ENCODE results near the gene RHBG.
"Not testable (repeated sequence)": the region's sequence is repeated elsewhere in the genome, so short reads cannot be mapped to it uniquely, and the experiment has no call there.

RHBG gene, protein sequence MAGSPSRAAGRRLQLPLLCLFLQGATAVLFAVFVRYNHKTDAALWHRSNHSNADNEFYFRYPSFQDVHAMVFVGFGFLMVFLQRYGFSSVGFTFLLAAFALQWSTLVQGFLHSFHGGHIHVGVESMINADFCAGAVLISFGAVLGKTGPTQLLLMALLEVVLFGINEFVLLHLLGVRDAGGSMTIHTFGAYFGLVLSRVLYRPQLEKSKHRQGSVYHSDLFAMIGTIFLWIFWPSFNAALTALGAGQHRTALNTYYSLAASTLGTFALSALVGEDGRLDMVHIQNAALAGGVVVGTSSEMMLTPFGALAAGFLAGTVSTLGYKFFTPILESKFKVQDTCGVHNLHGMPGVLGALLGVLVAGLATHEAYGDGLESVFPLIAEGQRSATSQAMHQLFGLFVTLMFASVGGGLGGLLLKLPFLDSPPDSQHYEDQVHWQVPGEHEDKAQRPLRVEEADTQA

DNA sequence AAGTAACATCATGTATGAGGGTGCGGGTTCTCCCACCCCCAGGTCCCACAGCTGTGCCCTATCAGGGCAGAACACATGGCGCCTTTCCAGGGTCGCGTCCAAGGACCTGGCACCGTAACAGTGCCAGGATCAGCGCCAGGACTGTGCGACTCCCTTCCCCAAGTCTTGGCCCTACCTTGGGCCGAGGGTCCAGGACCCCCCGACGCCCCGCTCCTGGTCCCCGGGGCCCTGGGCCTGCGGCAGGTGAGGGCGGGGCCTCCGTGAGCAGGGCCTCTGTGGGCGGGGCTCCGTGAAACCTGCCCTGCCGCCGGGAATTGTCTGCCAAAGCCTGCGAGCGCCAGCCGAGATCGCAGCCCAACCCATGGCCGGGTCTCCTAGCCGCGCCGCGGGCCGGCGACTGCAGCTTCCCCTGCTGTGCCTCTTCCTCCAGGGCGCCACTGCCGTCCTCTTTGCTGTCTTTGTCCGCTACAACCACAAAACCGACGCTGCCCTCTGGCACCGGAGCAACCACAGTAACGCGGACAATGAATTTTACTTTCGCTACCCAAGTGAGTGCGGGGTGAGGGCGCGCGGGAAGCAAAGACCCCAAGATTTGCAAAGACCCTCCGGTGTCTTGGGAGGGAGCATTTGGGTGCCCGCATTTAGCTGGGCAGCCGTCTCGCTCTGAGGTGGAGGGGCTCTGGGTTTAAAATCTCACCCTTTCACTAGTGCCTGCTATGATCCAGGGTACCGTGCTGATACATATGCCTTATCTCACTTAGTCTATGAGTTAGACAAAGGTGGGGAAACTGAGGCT, at the start of gene RHBG:
Gene RHBG, plus strand, starts transcription at position 323 of the 796 bp plus-strand sequence. Its CDS starts 39 bp downstream, at position 362.
- peak; percentile 45 for DNase-seq

- no peak for DNase-seq
Observed at GRCh38 chr1:156319664-156320063, 49.3 kb upstream of the RHBG start.

DNA sequence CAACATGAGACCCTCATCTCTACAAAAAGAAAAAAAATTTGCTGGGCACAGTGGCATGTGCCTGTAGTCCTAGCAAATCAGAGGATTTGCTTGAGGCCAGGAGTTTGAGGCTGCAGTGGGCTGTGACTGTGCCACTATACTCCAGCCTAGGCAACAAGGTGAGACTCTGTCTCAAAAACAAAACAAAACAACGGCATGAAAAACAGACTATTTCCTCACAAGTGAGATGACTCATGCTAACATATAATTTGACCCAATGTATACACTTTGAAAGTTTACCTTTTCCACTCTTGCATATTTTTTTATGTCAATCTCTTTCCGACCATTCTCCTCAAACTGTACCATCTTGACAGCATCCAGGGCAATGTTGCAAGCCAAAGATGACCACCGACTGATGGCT, 48.5 kb upstream of the RHBG start:
- no peak for DNase-seq

- not testable (repeated sequence) for DNase-seq
Observed at GRCh38 chr1:156323179-156323578, 45.8 kb upstream of the RHBG start.

- no peak for DNase-seq
Observed at GRCh38 chr1:156336242-156336641, 32.8 kb upstream of the RHBG start.

GRCh38 chr1:156337052-156337887, 31.7 kb upstream of the RHBG start:
- DNase-seq: no peak

- no peak for DNase-seq
Observed at GRCh38 chr1:156337888-156338179, 31.2 kb upstream of the RHBG start.

GRCh38 chr1:156338180-156338976, 30.6 kb upstream of the RHBG start, which contains the start of the genes CCT3 and TSACC:
Gene CCT3, minus strand, starts transcription at chr1:156338292. Its CDS starts 108 bp downstream, at chr1:156338184.
Gene TSACC, plus strand, starts transcription at chr1:156338526. Its CDS starts 1,232 bp downstream, at chr1:156339758.
- peak; percentile 99 for DNase-seq

DNA sequence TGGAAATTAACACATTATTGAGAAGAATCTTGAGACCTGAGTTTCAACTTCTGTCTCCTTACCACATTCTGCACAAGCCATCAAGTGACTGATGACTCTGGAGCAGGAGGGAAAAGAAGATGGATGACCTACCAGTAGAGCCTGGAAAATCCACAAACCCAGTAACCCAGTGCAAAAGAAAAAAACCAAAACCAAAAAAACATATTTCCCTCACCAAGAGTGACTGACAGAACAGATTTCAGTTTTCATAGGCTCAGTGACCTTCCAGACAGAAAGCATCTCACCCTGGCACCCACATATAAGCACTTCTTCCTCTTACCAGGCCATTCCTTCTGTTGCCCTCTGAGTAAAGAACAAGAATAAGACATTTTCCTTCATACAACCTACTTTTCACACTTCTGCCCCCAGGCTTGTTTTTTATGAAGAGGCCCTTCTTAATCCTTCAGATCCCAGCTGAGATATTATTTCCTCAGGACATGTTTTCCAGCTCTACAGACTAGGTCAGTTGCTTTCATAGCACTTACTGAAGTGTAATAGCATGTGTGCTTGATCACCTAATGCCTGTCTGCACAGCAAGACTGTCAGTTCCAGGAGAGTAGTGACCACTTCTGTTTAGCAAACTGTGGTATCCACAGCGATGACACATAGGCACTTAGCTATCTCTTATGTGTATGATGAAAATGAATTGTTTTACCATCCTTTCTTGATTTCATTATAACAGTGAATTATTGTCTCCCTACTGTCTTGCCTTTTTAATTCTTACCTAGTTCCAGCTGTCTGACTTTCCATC, 26.6 kb upstream of the RHBG start:
- no peak for DNase-seq

DNA sequence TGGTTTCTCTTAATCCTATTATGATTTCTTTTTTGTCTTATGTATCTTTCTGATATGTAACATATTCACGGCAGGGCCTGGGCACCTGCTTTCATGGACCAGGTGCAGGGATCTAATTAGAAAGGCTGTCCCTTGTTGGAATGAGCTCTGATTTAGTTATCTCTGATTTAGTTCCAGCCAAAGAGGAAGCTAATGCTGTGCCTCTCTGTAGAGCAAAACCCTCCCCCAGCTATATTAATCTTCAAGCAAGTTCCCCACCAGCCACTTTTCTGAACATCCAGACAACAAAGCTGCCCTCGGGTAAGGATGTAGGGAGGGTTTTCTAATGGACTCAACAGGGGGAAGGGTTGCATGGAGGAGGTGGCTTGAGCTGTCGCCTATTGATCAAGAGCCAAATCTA, 24.6 kb upstream of the RHBG start:
- DNase-seq: no peak

GRCh38 chr1:156346035-156346434, 23.0 kb upstream of the RHBG start:
- not testable (repeated sequence) for DNase-seq

DNA sequence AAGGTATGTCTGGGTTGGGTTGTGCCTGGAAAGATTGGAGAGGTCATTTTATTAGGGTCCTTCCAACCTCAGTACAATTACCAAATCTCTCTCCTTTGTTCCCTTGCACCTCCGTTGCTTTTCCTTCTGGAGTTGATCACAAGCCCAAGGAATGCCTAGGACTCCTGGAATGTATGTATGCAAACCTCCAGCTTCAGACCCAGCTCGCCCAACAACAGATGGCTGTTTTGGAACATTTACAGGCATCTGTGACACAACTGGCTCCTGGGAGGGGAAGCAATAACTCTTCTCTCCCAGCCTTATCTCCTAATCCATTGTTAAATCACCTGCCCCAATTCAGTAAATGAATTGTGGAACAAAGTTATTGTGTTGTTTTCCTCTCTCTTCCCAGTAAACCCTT, 22.4 kb upstream of the RHBG start:
- no peak for DNase-seq

GRCh38 chr1:156347331-156347730, 21.7 kb upstream of the RHBG start:
- no peak for DNase-seq

DNA sequence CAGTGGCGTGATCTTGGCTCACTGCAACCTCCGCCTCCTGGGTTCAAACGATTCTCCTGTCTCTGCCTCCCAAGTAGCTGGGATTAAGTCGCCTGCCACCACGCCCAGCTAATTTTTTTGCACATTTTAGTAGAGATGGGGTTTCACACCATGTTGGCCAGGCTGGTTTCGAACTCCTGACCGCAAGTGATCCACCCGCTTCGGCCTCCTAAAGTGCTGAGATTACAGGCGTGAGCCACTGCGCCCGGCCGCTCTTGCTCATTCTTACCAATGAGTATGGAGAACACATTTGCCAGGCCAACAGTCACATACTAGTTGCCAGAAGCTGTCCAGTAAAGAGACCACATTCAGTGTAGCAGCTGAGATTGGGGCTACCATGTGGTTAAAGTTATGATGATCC, 16.5 kb upstream of the RHBG start:
- not testable (repeated sequence) for DNase-seq

- peak; percentile 39 for DNase-seq
Observed at GRCh38 chr1:156356262-156356874, 12.6 kb upstream of the RHBG start.

DNA sequence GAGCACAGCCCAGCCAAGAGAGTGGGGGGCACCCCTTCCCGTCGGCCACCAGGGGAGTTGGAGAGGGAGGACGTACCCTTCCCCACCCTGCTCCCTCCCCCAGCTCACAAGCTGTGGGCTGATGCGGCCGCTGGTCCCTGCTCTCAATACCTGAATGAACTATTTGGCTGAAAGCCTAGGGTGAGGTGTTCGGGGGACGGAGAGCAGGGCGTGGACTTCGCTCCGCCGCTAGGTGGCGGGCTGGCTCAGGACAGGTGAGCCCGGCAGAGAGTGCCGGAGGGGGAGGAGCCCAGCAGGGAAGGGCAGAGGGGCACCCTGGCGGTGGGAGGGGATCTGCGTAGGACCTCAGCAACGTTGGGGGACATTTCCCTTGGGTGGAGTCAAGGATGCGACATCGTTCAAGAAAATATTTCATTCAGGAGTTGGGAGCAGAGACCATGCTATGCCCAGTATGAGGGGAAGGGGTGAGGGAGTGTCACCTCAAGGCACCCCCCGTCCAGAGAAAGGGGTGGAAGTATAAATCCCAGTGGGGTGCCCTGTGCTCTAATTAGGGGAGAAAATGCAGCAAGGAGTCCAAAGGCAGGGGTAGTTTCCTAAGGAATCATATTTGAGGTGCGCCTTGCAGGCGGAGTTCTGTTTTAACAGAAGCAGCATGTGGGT, 12.0 kb upstream of the RHBG start:
- DNase-seq: peak; percentile 86

GRCh38 chr1:156357977-156358376, 11.0 kb upstream of the RHBG start:
- DNase-seq: no peak

DNA sequence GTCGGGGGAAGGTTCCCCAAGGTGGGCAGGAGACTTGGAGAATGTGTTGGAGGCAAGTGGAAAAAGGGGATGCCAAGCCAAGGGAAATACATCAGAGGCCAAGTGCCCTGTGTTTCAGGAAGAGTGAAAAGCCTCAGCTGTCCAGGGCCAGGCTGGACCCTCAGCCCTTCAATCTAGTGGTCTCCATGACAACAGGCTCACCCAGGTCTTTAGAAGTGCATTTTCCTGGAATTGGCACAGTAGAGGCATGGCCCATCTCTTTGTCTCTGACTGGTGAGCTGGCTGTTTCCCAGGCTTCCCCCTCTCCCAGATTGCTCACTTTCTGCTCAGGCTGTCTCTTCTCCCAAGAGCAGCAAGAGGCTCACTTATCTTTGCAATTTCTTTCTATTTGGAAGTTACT, 10.4 kb upstream of the RHBG start:
- no peak for DNase-seq

GRCh38 chr1:156359249-156359648, 9.8 kb upstream of the RHBG start:
- DNase-seq: no peak

DNA sequence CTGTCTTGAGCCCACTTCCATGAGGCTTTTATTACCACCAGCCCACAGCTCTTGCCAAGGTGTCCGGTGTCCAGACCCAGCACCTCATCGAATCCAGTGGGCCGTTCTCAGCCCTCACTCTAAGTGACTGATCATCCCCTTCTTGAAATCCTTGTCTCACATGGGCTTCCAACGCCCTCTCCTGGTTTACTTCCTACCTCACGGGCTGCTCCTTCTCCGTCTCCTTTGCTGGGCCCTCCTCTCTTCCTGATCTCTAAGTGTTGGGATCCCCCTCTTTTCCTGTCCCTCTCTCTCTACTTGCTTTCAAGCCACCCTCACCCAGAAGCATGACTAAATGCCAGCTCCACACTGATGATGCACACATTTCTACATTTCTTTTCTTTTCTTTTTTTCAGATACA, 9.0 kb upstream of the RHBG start:
- no peak for DNase-seq

All from DMS79 treated with DMSO at 0.1 percent for 48 hours (cell line).